Ovary (tissue), 9 donors: Measurements from ENCODE around the gene JAK1. TPM values are rescaled to one million over a fixed set of nuclear protein-coding genes. Genes with fewer than 3 reads are reported as not detected.

ENCODE experiments used
- DNase-seq, 5 donors: peaks; one replicate each; pipeline ENCODE4 v3.0.0-alpha.2; 2019 to 2020
- H3K27ac ChIP-seq, 2 donors: fragments of 200-600 bp; one replicate each; pipeline versions ENCODE4 v1.5.1 to v1.8.0; 2019 to 2022
- H3K27me3 ChIP-seq: fragments of 200-600 bp; one replicate; pipeline ENCODE4 v1.8.0; 2022
- H3K36me3 ChIP-seq: fragments of 200-600 bp; sonication (generic); one replicate; pipeline ENCODE4 v1.5.1; 2019
- H3K4me1 ChIP-seq: one replicate; pipeline ENCODE4 v1.8.1; 2013; ENCODE audit warnings: mild to moderate bottlenecking, moderate library complexity; ENCODE audit not compliant: insufficient read depth
- H3K4me3 ChIP-seq: fragments of 200-600 bp; sonication (generic); one replicate; pipeline ENCODE4 v1.5.1; 2017
- H3K9me3 ChIP-seq, 2 donors: fragments of 200-600 bp in 1 of 2; sonication (generic) in 1 of 2; one replicate each; pipeline versions ENCODE4 v1.5.1 to v1.8.1; 2013 to 2019; ENCODE audit warnings: mild to moderate bottlenecking in 1 of 2, moderate library complexity in 1 of 2
- EP300 ChIP-seq: sonication (generic); formaldehyde crosslinking; IDR thresholded peaks from one replicate; pipeline ENCODE4 v1.6.1; 2017; ENCODE audit warnings: antibody characterized with exemption
- POLR2A ChIP-seq: fragments of 450-650 bp; IDR thresholded peaks from one replicate; pipeline ENCODE4 v1.6.1; 2017; ENCODE audit warnings: antibody characterized with exemption, mild to moderate bottlenecking, moderate library complexity
- WGBS, 3 donors: extraction: QIAGEN DNeasy Blood & Tissue Kit in 1 of 3; methylation state at CpG; one replicate each; pipeline versions ENCODE4 v1.1.5 to v1.1.7; 2013 to 2017; 5-methylcytosine and 5-hydroxymethylcytosine counted together
- intact Hi-C, 4 donors: fragments of 100-400 bp; cut with DNase I; formaldehyde crosslinking; loops; one replicate each; pipeline versions ENCODE4 v1.11.0 to v1.15.1; 2022 to 2023
- polyA plus RNA-seq, 2 donors: library from polyadenylated mRNA; stranded (reverse); fragments of 200-250 nt in 1 of 2; fragments of 350-450 nt in 1 of 2; fragmentation: Illumina TruSeq in 1 of 2; extraction: RNeasy Lipid Tissue Mini Kit (QIAGEN cat#74804) in 1 of 2; gene quantifications; one replicate each; pipeline ENCODE4 v1.2.3, GENCODE V29; 2013 to 2014
- total RNA-seq, 7 donors: library from RNA; depleted of rRNA in 2 of 7; stranded (reverse); fragments of >200 nt in 2 of 7; fragmentation: NEBNext Ultra II Directional in 3 of 7; extraction: Animal tissue kit (Norgen Biotek cat#: 25700) in 3 of 7; gene quantifications; one replicate each; pipeline versions ENCODE4 v1.1.0 to v1.2.4, GENCODE V29; 2016 to 2023
- TF ChIP-seq, protein P1 (sequence below), 3 donors: fragments of 450-650 bp in 2 of 3; fragments of 200-600 bp in 1 of 3; IDR thresholded peaks; one replicate each; pipeline versions ENCODE4 v1.5.1 to v1.8.0; 2016 to 2022; ENCODE audit warnings: antibody characterized with exemption in 3 of 3, mild to moderate bottlenecking in 1 of 3
- donor health status: DM: no; HTN: no; CAD: no; lungs with moderate emphysema.
- donor health status: DM: no; HTN: no; CAD: no.
- donor health status: Bipolar disorder and iron deficiency.
- donor health status: DM: yes; HTN: yes; CAD: no.
- donor health status: DM: no; HTN: no; CAD: no.
- donor health status: DM: yes; HTN: yes; CAD: no.

The JAK1 gene
- total and polyA plus RNA-seq, 9 donors = 50.9 to 169 (median 127) TPM

GRCh38 chr1:64948216-64948615, 18.1 kb downstream of the JAK1 start:
- Histone ChIP-seq H3K4me1 (peaks cover 8% of the 10 kb centered on the region), H3K27ac (no peak overlapping the region), H3K4me3 (no peak overlapping the region), H3K36me3 (no peaks in the 10 kb centered on the region), H3K9me3 (no peaks in the 10 kb centered on the region), H3K27me3 (no peaks in the 10 kb centered on the region)
- TF ChIP-seq, protein P1, sequence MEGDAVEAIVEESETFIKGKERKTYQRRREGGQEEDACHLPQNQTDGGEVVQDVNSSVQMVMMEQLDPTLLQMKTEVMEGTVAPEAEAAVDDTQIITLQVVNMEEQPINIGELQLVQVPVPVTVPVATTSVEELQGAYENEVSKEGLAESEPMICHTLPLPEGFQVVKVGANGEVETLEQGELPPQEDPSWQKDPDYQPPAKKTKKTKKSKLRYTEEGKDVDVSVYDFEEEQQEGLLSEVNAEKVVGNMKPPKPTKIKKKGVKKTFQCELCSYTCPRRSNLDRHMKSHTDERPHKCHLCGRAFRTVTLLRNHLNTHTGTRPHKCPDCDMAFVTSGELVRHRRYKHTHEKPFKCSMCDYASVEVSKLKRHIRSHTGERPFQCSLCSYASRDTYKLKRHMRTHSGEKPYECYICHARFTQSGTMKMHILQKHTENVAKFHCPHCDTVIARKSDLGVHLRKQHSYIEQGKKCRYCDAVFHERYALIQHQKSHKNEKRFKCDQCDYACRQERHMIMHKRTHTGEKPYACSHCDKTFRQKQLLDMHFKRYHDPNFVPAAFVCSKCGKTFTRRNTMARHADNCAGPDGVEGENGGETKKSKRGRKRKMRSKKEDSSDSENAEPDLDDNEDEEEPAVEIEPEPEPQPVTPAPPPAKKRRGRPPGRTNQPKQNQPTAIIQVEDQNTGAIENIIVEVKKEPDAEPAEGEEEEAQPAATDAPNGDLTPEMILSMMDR (IDR thresholded peaks at IDR 0.05) = no peak
- no peak for TF ChIP-seq EP300
- no peak for TF ChIP-seq POLR2A
- no peak for DNase-seq
- intact Hi-C loops = no loop called here
- 89 to 99% (median 93%) methylated on average over 2 of the region's 2 CpGs for WGBS, 3 donors

GRCh38 chr1:64946916-64947315, 19.4 kb downstream of the JAK1 start:
- TF ChIP-seq POLR2A (no peak), EP300 (no peak)
- TF ChIP-seq, protein P1 (IDR thresholded peaks at IDR 0.05) = no peak
- 41 to 51% (median 46%) methylated on average over 1 of the region's 1 CpG for WGBS, 3 donors

GRCh38 chr1:64944913-64945312, 21.4 kb downstream of the JAK1 start:
- TF ChIP-seq, protein P1 (IDR thresholded peaks at IDR 0.05) = no peak
- no peak for TF ChIP-seq POLR2A
- no peak for TF ChIP-seq EP300
- 92 to 94% (median 94%) methylated on average over 6 of the region's 6 CpGs for whole genome bisulfite sequencing, 3 donors
- Histone ChIP-seq H3K36me3 (no peaks in the 10 kb centered on the region), H3K27ac (no peak overlapping the region), H3K9me3 (no peaks in the 10 kb centered on the region), H3K4me1 (peaks cover 12% of the 10 kb centered on the region), H3K4me3 (no peak overlapping the region), H3K27me3 (no peaks in the 10 kb centered on the region)
- no peak for DNase-seq
- intact Hi-C loops = no loop called here

More at GRCh38 chr1:64946916-64947315, 19.4 kb downstream of the JAK1 start:
- Histone ChIP-seq H3K36me3 (no peaks in the 10 kb centered on the region), H3K27me3 (no peaks in the 10 kb centered on the region), H3K4me1 (peaks cover 8% of the 10 kb centered on the region), H3K4me3 (no peak overlapping the region), H3K27ac (no peak overlapping the region), H3K9me3 (no peaks in the 10 kb centered on the region)
- DNase-seq = no peak
- intact Hi-C loops = no loop called here

GRCh38 chr1:64942675-64943074, 23.7 kb downstream of the JAK1 start:
- H3K27ac ChIP-seq = no peak overlapping the region
- no peak overlapping the region for H3K4me3 ChIP-seq
- peaks cover 14% of the 10 kb centered on the region for H3K4me1 ChIP-seq
- no peaks in the 10 kb centered on the region for H3K27me3 ChIP-seq
- H3K9me3 ChIP-seq = no peaks in the 10 kb centered on the region
- no peaks in the 10 kb centered on the region for H3K36me3 ChIP-seq
- 34 to 39% (median 37%) methylated on average over 3 of the region's 3 CpGs for WGBS, 3 donors
- no peak for TF ChIP-seq POLR2A
- no peak for TF ChIP-seq EP300
- TF ChIP-seq, protein P1 (IDR thresholded peaks at IDR 0.05) = no peak
- DNase-seq = no peak
- intact Hi-C loops = no loop called here
